GM21576 (cell line): ENCODE results near the gene ANKFY1.
"Not testable (repeated sequence)": the region's sequence is repeated elsewhere in the genome, so short reads cannot be mapped to it uniquely, and the experiment has no call there.

Experiments
- ATAC-seq: cut with Tn5 transposase; IDR thresholded peaks from one replicate; pipeline ENCODE4 v1.9.1; 2021; ENCODE audit warnings: mild to moderate bottlenecking, moderate library complexity; ENCODE audit not compliant: unreplicated experiment

Gene ANKFY1

DNA sequence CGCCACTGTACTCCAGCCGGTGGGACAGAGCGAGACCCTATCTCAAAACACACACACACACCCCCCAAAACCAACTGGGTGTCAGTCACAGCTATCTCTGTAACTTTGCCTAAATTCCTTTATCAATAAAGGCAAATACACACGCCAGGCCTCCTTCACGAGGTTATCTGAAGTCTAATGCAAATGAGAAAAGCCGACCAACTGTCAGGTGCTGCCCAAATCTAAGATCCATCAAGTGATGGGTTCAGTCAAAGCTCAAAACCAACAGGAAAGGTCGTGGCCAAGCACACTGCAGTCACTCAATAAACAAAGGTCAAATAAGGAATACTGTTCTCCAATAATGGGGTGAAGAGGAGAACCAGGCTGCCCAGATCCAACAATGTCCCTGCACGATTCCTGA, 1.1 kb downstream of the ANKFY1 start:
- no peak for ATAC-seq

DNA sequence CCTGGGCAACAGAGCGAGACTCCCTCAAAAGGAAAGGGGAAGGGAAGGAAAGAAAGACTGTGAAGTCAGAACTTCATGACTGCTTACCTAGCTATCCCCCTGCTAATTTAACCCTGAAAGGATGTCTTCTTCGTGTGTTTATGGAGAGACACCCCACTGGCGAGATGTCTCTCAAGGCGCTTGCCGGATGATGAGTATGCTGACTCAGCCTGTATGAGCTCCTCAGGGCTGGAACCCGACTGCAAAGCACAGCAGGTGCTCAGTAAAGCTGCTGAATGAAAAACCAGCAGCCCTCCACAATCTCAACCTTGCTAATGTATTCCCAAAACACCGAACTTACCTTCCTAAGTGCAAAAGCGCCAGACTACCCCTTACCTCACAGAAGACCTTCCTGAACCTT, 2.3 kb downstream of the ANKFY1 start:
- no peak for ATAC-seq

DNA sequence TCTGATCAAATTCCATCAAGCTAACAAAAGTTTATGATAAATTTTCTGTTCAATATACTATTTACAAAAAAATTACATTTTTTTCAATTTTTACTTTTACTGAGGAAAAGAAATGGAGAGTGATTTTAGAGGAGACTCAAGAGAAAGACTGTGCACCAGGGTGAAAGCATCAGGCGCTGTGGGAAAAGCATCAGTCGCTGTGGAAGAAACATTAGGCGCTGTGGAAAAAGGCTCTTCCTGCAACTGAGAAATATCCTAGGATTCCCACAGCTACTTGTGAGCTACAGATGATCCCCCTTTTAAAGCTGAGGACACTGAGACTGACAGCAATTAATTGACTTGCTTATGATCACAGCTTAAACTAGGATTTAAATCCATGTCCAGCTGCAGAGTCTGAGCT, 4.9 kb downstream of the ANKFY1 start:
- no peak for ATAC-seq

DNA sequence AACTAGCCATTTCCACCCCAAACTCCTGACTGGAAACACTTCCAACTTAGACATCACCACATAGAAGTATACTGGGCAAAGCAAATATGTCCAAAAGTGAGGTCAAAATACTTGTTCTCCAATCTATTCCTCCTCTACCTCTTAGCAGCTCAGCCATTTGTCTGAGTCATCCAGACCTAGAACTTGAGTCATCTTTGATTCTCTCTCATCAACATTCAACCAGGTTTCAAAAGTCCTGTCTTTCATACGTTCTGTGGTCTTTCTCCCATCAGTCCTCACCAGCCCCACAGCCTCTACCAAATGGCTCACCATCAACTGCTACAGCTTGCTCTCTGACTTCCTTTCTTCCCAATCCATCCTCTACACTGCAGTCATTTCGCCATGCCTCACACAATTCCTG, 6.8 kb downstream of the ANKFY1 start:
- ATAC-seq, result no peak

DNA sequence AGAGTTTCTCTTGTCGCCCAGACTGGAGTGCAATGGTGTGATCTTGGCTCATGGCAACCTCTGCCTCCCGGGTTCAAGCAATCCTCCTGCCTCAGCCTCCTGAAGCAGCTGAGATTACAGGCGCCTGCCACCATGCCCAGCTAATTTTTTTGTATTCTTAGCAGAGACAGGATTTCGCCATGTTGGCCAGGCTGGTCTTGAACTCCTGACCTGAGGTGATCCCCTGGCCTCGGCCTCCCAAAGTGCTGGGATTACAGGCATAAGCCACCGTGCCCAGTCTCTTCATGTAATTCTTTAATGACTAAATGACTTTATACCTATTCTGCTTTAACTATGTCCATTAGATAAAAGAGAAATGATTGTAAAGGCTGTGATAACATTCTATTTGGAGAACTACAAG, 8.5 kb downstream of the ANKFY1 start:
- ATAC-seq, result not testable (repeated sequence)

DNA sequence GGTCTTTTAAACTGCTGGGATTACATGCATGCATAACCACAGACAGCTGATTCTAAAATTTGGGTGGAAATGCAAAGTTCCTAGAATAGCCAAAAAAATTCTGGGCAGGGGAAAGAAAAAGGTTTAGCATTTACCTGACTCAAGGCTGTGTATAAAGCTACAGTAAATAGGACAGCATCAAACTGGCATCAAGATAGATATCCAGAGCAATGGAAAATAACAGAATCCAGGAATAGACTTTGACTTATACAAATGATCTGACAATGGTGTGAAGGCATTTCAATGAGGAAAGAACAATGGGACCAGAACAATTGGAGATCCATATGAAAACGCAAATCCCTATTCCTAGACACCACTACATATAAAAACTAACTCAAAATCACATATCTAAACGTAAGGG, 12.9 kb downstream of the ANKFY1 start:
- no peak for ATAC-seq

DNA sequence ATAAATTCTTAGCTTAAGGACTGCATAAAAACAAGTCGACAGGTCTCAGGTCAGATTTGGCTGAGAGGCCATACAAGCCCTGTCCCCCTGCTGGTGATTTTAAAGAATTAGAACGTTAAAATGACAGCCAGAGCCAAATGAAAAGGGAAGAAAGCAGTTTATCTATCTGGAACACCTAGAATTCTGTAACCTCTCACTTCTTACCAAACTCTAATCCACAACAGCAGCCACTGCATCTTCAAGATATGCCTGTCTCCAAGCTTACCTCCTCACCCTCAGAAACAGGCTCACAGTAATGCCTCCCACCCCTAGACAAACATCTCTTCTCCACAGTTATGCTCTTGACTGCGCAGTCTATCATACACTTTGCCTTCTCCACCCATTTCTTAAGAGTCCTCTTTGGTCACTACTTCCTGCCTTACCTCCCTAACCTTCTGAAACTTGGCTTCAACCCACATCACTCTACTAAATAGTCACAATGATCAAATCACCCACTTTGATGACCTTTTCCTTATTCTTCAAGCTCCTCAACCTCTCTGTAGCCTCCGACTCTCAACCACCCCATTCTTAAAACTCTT, 14.2 kb downstream of the ANKFY1 start:
- no peak for ATAC-seq

DNA sequence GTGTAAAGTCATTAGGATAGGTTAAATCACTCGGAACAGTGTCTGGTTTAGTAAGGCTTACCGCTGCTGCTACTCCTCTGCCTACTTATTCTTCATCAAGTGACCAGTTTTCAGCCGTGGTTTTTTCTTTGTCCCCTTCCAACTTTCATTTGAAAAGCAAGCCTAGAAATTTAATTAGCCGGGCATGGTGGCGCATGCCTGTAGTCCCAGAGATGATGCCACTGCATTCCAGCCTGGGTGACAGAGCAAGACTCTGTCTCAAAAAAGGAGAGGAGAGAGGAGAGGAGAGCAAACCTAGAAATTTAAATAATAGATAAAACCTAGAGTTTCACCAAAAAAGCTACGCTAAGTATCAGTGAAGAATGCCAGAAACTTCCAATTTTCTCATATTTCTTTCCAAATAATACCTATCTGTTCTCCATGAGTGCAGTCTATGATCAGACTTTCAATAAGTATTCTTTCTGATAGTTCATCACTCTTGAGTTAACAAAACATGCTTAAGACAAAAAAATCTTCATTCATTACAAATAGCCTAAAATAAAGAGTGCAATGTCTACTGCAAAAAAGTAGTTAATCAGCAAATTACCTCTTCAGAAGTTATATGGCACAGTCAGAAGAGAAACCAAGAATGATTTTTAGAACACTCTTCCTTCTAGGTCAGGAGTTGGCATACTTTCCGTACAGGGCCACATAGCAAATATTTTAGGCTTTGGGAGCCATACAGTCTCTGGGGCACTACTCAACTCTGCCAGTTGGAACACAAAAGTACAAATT, 15.1 kb downstream of the ANKFY1 start:
- ATAC-seq, result no peak

DNA sequence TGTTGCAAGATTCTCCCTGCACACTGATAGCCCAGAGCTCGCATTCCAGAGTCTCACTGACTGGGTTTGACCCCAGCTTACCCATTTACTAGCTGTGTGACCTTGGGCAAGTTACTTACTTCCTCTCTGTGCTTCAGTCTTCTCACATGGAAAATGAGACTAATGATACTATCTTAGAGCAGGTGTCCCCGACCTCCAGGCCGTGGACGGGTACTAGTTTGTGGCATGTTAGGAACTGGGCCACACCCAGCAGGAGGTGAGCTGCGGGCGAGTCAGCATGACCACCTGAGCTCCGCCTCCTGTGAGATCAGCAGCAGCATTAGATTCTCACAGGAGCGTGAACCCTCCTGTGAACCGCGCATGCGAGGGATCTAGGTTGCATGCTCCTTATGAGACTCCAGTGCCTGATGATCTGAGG, 15.8 kb downstream of the ANKFY1 start:
- no peak for ATAC-seq

DNA sequence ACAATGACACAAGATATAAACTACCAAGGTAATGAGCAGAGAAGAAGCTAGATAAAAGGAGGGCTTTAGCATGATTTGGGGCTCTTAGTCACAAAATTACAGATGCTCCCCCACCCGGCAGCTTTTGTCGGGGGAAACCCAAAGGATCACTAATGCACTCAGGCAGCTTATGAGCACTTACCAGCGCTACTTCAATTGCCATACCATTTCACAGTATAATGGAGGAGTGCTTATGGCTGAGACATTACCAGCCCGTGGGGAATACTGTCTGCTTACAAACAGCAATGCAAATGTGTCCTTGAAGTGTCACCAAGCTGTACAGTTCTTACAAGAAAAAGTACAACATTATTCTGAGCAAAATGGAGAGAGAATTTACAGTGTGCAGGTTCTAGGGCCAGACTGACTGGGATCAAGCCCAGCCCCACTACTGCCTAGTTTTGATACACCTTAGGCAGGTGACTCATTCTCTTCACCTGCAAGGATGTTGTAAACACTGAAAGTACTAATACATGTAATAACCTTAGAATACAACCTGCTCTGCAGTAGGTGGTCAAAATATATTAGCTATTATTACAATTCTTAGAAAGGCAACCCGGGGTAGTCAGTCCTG, 16.3 kb downstream of the ANKFY1 start:
- ATAC-seq, result no peak

DNA sequence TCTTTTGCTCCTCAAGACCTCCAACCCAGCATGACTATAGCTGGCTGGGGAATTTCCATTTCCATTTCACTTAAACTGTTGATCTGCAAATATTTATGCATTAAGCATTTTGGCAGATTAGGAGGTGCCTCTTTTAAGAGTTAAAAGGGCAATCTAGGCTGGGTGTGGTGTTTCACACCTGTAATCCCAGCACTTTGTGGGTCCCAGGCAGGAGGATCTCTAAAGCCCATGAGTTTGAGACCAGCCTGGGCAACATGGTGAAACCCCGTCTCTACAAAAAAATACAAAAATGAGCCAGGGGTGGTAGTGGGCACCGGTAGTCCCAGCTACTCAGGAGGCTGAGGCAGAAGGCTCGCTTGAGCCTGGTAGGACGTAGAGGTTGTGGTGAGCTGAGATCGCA, 17.1 kb downstream of the ANKFY1 start:
- ATAC-seq, result no peak

DNA sequence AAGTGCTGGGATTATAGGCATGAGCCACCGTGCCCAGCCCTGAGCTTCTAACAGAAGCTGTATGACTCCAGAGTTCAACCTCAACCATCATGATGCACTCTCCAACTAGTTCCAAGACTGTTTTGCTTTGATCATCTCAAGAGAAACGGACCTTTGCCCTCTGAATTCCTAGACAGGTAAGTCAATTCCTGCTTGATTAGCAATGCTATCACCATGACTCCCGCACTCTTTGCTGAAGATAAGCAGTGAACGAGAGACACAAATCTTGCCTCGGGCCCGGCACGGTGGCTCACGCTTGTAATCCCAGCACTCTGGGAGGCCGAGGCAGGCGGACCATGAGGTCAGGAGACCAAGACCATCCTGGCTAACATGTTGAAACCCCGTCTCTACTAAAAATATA, 22.2 kb downstream of the ANKFY1 start:
- no peak for ATAC-seq

DNA sequence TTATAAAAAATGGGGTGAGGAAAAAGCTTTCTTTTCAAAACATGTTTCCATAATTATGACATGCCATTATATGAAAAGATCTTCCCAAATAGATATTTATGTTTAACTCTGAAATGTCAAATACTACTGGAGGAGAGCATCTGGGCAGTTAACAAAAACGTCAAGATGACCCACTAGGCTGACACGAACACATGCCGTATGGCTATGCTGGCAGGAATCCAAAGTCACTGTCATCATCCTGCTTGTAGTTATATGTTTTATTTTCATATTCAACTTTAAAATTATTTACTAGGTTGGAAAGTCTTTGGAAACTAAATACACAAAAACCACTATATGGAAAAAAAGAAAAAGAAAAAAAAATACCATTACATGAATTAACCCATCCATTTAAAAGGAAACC, 27.3 kb downstream of the ANKFY1 start:
- ATAC-seq, result no peak

DNA sequence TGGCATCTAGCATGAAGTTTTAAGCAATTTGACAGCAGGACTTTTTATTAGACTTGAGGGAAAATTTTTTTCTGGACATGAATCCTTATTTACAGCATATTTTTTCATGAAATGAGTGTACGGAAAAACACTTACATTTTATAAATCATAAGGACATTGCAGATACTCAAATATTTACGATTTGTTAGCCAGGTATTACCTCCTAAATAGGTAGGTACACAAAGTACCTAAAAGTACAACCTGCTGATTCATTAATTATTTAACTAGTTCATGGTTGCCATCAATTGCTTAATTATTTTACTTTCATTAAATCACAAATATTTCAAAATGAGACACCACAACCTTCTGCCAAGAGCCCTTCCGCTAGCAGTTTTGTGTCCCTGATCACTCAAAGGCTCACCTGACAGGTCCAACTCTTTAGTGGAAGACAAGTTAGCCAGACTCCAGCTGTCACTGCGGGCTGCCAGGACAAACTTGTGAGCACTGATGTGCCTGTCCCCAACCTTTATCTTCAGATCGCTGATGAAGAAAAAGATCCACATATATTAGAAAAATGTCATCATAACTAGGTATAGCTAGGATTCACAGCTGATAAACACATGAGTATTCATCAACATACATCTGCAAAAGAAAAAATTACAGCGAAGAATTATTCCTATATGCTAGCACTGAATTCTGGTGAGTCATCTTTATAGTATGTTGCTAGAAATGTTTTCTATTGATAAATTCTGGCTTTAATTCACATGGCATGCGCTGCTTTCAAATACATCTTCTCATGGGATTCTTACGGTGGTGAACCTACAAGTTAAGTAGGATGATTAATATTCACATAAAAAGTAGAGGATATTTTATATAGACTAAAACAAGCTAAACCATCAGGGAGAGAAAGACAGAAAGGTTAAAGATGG, 28.2 kb downstream of the ANKFY1 start:
- ATAC-seq, result no peak

DNA sequence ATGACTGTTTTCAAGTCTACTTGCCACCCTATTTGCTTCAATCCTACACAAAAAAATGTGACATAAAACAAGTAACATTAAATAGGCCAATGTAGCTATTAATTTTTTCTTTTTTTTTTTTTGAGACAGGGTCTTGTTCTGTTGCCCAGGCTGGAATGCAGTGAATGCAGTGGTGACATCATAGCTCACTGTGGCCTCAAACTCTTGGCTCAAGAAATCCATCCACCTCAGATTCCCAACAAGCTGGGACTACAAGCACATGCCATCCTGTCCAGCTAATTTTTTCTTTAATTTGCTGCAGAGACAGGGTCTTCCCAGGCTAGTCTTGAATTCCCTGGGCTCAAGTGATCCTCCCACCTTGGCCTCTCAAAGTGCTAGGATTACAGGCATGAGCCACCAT, 29.4 kb downstream of the ANKFY1 start:
- no peak for ATAC-seq

DNA sequence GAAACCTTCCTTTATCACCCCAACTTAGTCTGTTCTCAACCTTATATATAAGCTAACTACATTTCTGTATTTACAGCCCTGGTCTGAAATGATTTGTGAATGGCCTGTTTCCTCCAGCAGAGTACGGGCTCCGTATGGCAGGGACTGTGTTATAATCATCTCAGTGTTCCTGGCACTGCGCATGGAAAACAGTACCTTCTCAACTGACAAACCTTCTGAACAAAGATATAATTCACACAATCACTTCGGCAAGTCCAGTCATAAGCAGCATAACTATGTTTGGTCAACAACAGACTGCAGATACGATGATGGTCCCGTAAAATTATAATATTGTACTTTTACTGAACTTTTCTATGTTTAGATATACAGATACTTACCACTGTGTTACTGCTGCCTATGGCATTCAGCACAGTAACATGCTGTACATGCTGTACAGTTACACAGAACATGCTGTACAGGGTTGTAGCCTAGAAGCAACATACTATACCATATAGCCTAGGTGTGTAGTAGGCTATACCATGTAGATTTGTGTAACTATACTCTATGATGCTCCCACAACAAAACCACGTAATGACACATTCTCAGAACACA, 30.0 kb downstream of the ANKFY1 start:
- ATAC-seq, result no peak

DNA sequence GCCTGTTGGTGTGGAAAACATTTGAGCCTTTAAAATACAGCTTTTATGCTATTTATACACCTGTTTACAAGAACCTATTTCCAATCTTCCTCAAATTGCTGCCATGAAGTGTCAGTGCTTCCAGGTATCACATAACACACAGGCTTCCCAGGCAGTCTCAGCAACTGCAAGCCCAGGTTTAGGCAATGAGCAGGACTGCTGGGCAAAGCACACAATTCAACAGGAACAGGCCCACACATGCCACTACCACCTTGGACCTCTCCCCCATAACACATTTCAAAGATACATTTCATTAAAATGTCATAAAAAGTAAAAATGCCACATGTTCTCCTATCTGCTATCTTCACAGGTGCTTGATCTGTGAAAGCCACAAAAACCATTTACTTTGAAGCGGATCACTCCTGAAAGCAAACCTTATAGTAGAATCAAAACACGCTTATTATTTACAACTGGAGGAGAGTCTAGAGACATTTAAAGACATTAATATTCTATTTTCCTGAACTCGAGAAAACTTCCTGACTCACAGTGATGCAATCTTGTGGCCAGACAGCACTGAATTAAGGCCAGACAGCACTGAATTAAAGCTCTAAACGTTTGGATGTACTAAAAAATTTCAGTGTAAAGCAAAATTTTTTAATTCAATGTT, 31.5 kb downstream of the ANKFY1 start:
- ATAC-seq, result no peak

DNA sequence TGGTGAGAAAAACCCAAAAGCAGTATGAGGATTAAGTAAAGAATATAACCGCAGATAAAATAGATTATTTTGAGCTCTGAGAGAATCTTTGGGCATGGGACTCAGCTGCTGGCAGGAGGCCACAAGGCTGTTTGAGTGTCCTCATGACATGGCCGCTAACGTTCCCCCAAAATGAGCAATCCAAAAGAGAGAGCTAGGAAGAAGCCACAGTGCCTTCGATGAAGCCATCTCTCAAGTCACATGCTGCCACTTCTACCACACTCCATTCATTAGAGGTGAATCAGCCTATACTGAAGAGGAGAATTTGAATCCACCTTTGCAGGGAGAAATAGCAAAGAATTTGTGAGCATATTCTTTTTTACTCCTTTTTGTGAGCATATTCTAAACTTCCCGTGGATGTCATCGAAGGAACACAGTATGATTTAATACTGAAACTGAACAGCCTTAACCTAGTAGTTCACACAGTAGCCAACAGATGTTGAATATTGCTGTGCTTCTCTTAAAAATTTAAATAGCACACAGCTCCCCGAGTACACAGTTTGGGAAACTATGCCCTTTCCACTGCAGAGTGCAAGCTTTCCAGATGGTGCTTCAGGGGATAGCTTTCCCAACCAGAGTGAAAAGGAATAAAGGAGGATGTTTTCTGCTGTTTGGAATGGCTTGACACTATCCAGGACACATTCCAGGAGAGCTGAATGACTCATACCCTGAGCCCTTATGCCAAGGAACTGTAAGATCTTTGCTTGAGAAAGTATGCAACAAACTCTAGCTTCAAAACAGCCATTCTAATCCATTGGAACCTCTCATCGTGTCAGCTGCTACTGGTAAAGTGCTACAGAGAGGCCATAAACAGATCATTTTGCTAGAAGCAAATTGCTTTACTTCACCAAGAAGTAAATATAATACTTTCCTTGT, 33.9 kb downstream of the ANKFY1 start:
- no peak for ATAC-seq

DNA sequence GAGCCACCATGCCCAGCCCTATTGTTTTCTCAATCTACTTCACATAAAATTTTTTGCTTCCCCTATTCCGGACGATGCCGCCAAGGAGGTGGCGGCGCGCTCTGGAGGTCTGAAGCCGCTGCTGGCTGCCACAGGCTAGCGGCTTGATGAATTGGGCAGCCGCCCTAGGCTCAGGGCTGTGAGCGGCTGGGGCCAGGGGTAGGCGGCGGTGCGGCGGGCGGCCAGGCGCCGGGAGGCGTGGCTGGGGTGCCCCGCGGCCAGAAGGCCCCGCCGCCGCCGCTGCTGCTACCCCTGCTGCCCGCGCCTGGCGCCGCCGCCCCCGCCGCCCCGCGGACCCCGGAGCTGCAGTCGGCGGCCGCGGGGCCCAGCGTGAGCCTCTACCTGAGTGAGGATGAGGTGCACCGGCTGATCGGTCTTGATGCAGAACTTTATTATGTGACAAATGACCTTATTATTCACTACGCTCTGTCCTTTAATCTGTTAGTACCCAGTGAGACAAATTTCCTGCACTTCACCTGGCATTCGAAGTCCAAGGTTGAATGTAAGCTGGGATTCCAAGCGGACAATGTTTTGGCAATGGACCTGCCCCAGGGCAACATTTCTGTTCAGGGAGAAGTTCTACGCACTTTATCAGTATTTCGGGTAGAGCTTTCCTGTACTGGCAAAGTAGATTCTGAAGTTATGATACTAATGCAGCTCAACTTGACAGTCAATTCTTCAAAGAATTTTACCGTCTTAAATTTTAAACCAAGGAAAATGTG, 41.7 kb downstream of the ANKFY1 start:
- no peak for ATAC-seq
